VCaP (cell line): ENCODE measurements around the gene PLEKHG4B.

Experiments used
- H3K27ac ChIP-seq: fragments of 450-650 bp; 2 replicates; pipeline ENCODE4 v1.5.1; 2017
- CTCF ChIP-seq: fragments of 450-650 bp; conservative IDR thresholded peaks from 2 replicates; pipeline ENCODE4 v1.5.1; 2017; ENCODE audit warnings: mild to moderate bottlenecking, moderate library complexity

Gene PLEKHG4B

DNA sequence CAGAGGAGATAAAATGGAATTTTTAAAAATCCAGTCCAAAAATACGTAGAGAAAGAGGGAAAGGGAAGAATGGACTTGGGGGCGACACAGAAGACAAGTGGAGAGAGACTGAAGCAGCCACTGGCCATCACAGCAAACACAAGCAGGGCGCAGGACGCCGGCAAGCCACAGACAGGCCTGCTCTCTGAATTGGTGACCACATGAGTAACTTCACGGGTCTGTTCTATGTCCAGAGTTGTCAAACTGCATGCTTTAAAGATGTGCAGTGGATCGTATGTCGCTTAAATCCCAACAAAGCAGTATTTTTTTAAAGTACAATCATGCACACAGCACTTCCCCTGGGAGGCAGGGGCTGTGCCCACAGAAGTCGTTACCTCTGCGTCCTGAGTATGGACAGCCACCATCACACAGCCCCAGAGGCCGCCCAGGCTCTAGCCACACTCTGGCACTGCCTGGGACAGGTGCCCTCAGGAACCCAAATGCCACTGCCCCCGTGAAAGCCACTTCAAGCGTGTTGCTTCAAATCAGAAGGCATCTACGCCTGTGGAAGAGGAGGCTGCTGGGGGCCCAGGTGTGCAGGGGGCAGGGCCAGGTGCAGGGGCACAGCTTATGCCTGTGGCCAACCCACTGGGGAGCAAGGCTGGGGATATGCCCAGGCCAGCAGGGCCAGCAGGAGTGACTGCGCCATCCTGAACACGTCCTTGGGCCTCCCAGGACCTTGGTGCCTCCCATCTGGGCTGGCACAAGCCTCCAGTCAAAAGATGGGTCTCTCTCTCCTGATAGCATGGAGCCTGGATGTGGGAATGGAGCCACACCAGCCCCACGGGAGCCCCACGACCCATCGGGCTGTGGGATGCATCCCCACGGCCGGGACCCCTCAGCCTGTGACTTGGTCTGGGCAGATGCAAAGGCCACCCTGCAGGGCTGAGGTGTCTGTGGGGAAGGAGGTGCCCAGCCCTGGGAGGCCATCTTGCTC lies 93.4 kb downstream of the PLEKHG4B start:
- H3K27ac ChIP-seq: no peak overlapping the region
- no peak for TF ChIP-seq CTCF

GRCh38 chr5:186091-187041 lies 94.4 kb downstream of the PLEKHG4B start:
- no peak for TF ChIP-seq CTCF
- H3K27ac ChIP-seq: no peak overlapping the region

DNA sequence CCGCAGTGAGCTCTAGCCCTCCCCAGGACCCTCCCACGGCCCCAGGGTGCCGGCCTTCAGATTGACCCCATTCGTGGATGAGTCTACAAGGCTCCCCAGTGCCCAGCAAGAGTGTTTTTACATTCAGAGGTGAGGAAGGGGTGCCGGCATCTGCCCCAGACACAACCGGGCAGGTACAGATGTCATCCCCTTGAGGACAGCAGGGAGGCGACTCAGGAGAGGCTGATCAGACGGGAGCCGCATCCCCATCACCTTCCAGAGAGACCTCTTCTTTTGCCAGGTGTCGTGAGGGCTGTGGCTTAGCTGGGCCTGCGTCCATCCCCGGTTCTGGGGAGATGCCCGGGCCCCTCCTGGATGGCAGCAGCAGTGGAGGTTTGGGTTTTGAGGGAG lies 95.1 kb downstream of the PLEKHG4B start:
- H3K27ac ChIP-seq: no peak overlapping the region
- no peak for TF ChIP-seq CTCF

DNA sequence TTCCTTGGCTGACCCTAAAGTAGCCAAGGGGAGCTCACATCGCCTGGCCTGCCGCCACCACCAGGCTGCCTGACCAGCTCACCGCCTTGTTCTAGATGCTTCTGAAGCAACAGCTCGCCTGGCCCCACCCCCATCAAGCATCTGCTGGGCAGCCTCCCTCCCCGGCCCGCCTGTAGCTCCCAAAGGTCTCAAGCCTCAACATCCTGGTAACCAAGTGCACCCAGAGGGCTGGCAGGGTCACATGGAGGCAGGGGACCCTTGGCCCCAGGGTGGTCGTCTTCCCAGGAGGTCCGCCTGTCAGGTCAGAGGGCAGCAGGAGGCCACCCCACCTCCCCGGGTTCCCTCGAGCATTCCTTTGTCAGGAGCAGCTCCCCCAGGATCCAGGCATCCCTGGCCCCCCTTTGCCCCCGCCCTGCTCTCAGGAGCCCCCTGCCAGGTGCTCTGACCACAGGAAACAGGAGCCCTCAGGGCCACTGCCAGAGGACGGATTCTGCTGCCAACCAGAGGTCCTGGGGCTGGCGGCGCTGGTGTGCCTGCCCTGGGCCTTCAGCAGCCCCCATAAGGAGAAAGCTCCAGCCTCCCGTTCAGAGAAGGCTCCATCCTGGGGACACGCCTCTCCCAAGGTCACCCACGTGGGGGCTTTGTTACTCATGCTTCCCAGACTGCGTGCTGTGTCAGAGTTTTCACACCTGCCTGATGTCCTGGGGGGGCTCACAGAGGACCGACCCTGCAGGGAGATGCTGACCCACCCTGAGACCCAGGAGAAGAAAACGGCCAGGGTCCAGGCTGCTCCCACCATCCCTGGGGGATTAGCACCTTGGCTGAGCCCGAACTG lies 95.9 kb downstream of the PLEKHG4B start:
- no peak overlapping the region for H3K27ac ChIP-seq
- TF ChIP-seq CTCF: no peak

GRCh38 chr5:188488-189481 lies 96.8 kb downstream of the PLEKHG4B start:
- H3K27ac ChIP-seq: no peak overlapping the region
- TF ChIP-seq CTCF: peak; percentile 92

DNA sequence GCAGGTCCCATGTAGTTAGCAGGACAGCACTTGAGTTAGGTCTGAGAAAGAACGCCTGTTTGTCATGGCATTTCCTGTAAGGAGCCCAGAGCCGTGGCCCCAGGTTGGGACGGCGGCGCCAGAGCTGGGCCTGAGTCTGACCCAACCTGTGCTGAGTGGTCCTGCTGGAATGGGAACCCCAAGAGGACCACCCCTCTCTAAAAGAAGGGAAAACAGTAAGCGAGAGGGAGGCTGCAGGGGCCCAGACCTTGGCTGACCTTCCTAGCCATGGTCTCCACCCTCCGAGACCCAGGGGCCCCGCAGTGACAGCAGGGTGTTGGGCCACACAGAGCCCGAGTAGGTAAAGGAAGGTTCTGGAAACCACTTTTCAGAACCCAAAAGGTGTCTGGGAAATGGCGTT lies 97.5 kb downstream of the PLEKHG4B start:
- no peak overlapping the region for H3K27ac ChIP-seq
- TF ChIP-seq CTCF: no peak
